ENCODE measurements around the gene NBEAL2.

The NBEAL2 gene

DNA sequence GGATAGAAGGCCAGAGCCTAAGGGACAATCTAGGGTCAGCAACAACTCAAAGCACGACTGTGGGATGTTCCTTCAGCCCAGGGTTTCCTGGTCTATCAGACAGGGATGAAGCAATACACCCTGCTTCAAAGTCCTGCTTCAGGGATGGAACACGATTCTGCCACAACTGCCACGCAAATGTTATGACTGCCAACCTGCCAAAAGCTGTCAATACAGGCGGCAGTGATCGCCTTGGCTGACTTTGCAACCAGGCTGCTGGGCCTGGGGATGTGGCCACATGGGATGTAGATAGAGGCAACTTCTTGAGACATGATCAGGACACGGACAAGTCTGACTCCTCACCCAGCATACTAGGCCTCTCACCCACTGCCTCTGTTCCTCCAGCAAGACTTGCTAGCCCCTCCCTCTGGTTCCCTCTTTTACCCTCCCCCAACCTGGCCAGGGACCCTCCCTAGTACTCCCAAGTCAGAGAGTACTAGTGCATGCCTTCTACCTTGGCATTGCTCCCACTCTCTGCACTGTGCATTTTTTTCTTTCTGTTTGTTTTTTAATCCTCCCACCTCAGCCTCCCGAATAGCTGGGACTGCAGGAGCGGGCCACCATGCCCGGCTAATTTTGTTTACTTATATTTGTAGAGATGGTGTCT, 10.6 kb upstream of the NBEAL2 start:
- Histone ChIP-seq H3K4me1 (ENCODE audit: insufficient read depth, low read length, severe bottlenecking) (peaks cover 88% of the 10 kb centered on the region), H3F3A (ENCODE audit: insufficient read depth, low read length) (no peaks in the 10 kb centered on the region; the same call in 1 of the 2 replicates), H3K4me3 (ENCODE audit: low read depth, low read length, poor library complexity, severe bottlenecking) (no peak overlapping the region), H3K36me3 (ENCODE audit: insufficient read depth, low read length) (peaks cover 33% of the 10 kb centered on the region; the same call in 1 of the 2 replicates), H3K79me2 (ENCODE audit: insufficient read depth, low read length) (peaks cover 90% of the 10 kb centered on the region), H4K20me1 (ENCODE audit: insufficient read depth, low read length) (no peaks in the 10 kb centered on the region; the same call in 1 of the 2 replicates), H3K27ac (ENCODE audit: low read depth, low read length, poor library complexity, severe bottlenecking) (peak overlapping the region; percentile 29), H3K4me2 (ENCODE audit: low read length) (peak overlapping the region; percentile 16; the same call in 1 of the 2 replicates), H3K9me3 (ENCODE audit: low read length) (no peaks in the 10 kb centered on the region), H3K9me2 (ENCODE audit: low read depth, low read length) (no peaks in the 10 kb centered on the region), H2AFZ (ENCODE audit: low read length) (no peak overlapping the region), H3K27me3 (ENCODE audit: insufficient read depth, low read length) (no peaks in the 10 kb centered on the region), H3K9ac (ENCODE audit: low read length) (no peak overlapping the region; the same call in 1 of the 2 replicates)
- TF ChIP-seq EZH2 (IDR thresholded peaks at IDR 0.05; ENCODE audit: borderline replicate concordance, low read length) = no peak
- TF ChIP-seq, protein P1, sequence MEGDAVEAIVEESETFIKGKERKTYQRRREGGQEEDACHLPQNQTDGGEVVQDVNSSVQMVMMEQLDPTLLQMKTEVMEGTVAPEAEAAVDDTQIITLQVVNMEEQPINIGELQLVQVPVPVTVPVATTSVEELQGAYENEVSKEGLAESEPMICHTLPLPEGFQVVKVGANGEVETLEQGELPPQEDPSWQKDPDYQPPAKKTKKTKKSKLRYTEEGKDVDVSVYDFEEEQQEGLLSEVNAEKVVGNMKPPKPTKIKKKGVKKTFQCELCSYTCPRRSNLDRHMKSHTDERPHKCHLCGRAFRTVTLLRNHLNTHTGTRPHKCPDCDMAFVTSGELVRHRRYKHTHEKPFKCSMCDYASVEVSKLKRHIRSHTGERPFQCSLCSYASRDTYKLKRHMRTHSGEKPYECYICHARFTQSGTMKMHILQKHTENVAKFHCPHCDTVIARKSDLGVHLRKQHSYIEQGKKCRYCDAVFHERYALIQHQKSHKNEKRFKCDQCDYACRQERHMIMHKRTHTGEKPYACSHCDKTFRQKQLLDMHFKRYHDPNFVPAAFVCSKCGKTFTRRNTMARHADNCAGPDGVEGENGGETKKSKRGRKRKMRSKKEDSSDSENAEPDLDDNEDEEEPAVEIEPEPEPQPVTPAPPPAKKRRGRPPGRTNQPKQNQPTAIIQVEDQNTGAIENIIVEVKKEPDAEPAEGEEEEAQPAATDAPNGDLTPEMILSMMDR (IDR thresholded peaks at IDR 0.05; ENCODE audit: low read length) = no peak

DNA sequence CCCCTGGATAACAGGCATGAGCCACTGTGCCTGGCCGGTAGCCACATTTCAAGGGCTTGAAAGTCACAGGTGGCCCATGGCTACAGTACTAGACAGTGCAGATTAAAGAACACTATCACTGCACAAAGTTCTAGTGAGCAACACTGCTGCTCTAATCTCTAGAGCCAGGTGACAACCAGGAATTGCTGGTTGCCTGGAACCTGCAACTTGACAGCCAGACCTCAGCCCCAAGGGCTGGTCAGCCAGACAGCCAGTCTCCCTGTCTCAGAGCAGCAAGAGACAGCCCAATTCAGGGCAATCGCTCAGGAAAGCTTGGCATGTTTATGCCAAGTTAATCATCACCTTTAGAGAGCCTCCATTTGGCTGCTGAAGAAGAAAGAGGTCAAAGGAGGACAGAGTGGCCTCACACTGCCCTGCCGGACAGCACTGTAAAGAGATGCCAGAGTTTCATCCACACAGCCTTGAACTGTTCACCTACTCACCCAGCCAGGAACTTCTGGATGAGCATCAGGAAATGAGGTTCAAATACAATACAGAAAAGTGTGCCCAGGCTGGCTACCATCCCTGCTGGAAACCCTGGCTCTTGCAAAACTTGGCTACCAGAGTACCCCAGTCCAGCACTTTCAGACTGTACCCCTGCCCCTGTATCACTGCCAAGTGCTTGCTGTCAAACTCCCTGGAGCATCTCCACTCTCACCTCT, 8.9 kb upstream of the NBEAL2 start:
- peaks cover 98% of the 10 kb centered on the region for H3K79me2 ChIP-seq (ENCODE audit: insufficient read depth, low read length)
- H3K27me3 ChIP-seq (ENCODE audit: insufficient read depth, low read length) = no peaks in the 10 kb centered on the region
- peaks cover 95% of the 10 kb centered on the region for H3K4me1 ChIP-seq (ENCODE audit: insufficient read depth, low read length, severe bottlenecking)
- H3K9me2 ChIP-seq (ENCODE audit: low read depth, low read length) = no peaks in the 10 kb centered on the region
- H2AFZ ChIP-seq (ENCODE audit: low read length) = no peak overlapping the region
- no peaks in the 10 kb centered on the region for H3K9me3 ChIP-seq (ENCODE audit: low read length)
- no peak overlapping the region for H3K9ac ChIP-seq (ENCODE audit: low read length)
- H4K20me1 ChIP-seq (ENCODE audit: insufficient read depth, low read length) = no peaks in the 10 kb centered on the region; the same call in 1 of the 2 replicates
- no peaks in the 10 kb centered on the region; the same call in 1 of the 2 replicates for H3F3A ChIP-seq (ENCODE audit: insufficient read depth, low read length)
- TF ChIP-seq, protein P1 (IDR thresholded peaks at IDR 0.05; ENCODE audit: low read length) = no peak
- no peak for TF ChIP-seq EZH2 (IDR thresholded peaks at IDR 0.05; ENCODE audit: borderline replicate concordance, low read length)
- peak overlapping the region; percentile 46; the same call in 1 of the 2 replicates for H3K4me2 ChIP-seq (ENCODE audit: low read length)
- H3K36me3 ChIP-seq (ENCODE audit: insufficient read depth, low read length) = peaks cover 40% of the 10 kb centered on the region; the same call in 1 of the 2 replicates
- H3K27ac ChIP-seq (ENCODE audit: low read depth, low read length, poor library complexity, severe bottlenecking) = peak overlapping the region; percentile 70
- H3K4me3 ChIP-seq (ENCODE audit: low read depth, low read length, poor library complexity, severe bottlenecking) = no peak overlapping the region

DNA sequence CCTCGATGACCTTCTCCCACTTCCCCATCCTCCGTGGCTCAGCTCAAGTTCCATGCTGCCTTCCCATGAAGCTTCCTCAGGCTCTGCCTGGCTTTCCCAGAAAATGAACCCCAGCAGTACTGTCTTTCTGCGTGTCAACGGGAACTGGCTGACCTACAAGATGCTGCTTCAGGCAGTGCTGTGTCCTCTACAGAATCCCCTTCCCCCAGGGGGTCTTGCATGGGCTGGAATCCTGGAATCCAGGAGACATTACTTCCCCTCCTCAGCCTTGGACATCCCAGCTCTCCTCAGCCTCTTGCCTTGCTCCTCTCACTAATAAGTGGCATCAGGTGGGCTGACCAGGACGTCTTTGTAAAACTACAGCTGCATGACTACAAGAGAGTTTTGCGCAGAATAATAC, 8.3 kb upstream of the NBEAL2 start:
- Histone ChIP-seq H3K9ac (ENCODE audit: low read length) (no peak overlapping the region; the same call in 1 of the 2 replicates), H4K20me1 (ENCODE audit: insufficient read depth, low read length) (no peaks in the 10 kb centered on the region; the same call in 1 of the 2 replicates), H3K4me1 (ENCODE audit: insufficient read depth, low read length, severe bottlenecking) (peaks cover 89% of the 10 kb centered on the region), H3K27me3 (ENCODE audit: insufficient read depth, low read length) (no peaks in the 10 kb centered on the region), H3K36me3 (ENCODE audit: insufficient read depth, low read length) (peaks cover 36% of the 10 kb centered on the region; the same call in 1 of the 2 replicates), H3K4me3 (ENCODE audit: low read depth, low read length, poor library complexity, severe bottlenecking) (no peak overlapping the region), H2AFZ (ENCODE audit: low read length) (no peak overlapping the region), H3K27ac (ENCODE audit: low read depth, low read length, poor library complexity, severe bottlenecking) (peak overlapping the region; percentile 70), H3K9me2 (ENCODE audit: low read depth, low read length) (no peaks in the 10 kb centered on the region), H3F3A (ENCODE audit: insufficient read depth, low read length) (no peaks in the 10 kb centered on the region; the same call in 1 of the 2 replicates), H3K9me3 (ENCODE audit: low read length) (no peaks in the 10 kb centered on the region), H3K79me2 (ENCODE audit: insufficient read depth, low read length) (peaks cover 98% of the 10 kb centered on the region), H3K4me2 (ENCODE audit: low read length) (peak overlapping the region; percentile 46; the same call in 1 of the 2 replicates)
- TF ChIP-seq, protein P1 (IDR thresholded peaks at IDR 0.05; ENCODE audit: low read length) = no peak
- no peak for TF ChIP-seq EZH2 (IDR thresholded peaks at IDR 0.05; ENCODE audit: borderline replicate concordance, low read length)
